Subcutaneous abdominal adipose tissue (tissue), 5 donors: ENCODE results near the gene PTCHD4.
A peak's percentile ranks its signal among the peaks of the same experiment; 100 is the strongest.

Source experiments
- H3K27ac ChIP-seq: one replicate; pipeline ENCODE4 v1.7.0; 2013; ENCODE audit warnings: low read depth, mild to moderate bottlenecking, inconsistent platforms, low read length, moderate library complexity
- H3K27me3 ChIP-seq, 5 donors: one replicate each; pipeline ENCODE4 v1.7.0; 2013; ENCODE audit warnings: low read length in 5 of 5, inconsistent platforms in 1 of 5; ENCODE audit not compliant: control insufficient read depth in 5 of 5, insufficient read depth in 4 of 5
- H3K36me3 ChIP-seq, 5 donors: one replicate each; pipeline ENCODE4 v1.7.0; 2013; ENCODE audit warnings: low read length in 5 of 5; ENCODE audit not compliant: control insufficient read depth in 5 of 5, insufficient read depth in 5 of 5
- H3K4me1 ChIP-seq, 5 donors: one replicate each; pipeline ENCODE4 v1.7.0; 2013; ENCODE audit warnings: low read length in 5 of 5, mild to moderate bottlenecking in 3 of 5, moderate library complexity in 1 of 5; ENCODE audit not compliant: control insufficient read depth in 5 of 5, insufficient read depth in 5 of 5
- H3K4me3 ChIP-seq, 5 donors: one replicate each; pipeline ENCODE4 v1.7.0; 2013; ENCODE audit warnings: low read length in 5 of 5, low read depth in 1 of 5
- H3K9ac ChIP-seq, 5 donors: one replicate each; pipeline ENCODE4 v1.7.0; 2013; ENCODE audit warnings: low read length in 5 of 5, mild to moderate bottlenecking in 4 of 5, moderate library complexity in 3 of 5
- H3K9me3 ChIP-seq, 5 donors: one replicate each; pipeline ENCODE4 v1.7.0; 2013; ENCODE audit warnings: low read length in 5 of 5; ENCODE audit not compliant: control insufficient read depth in 5 of 5
- donor health status: healthy.
- donor health status: healthy.
- donor health status: healthy.
- donor health status: healthy.
- donor health status: healthy.

Gene PTCHD4

DNA sequence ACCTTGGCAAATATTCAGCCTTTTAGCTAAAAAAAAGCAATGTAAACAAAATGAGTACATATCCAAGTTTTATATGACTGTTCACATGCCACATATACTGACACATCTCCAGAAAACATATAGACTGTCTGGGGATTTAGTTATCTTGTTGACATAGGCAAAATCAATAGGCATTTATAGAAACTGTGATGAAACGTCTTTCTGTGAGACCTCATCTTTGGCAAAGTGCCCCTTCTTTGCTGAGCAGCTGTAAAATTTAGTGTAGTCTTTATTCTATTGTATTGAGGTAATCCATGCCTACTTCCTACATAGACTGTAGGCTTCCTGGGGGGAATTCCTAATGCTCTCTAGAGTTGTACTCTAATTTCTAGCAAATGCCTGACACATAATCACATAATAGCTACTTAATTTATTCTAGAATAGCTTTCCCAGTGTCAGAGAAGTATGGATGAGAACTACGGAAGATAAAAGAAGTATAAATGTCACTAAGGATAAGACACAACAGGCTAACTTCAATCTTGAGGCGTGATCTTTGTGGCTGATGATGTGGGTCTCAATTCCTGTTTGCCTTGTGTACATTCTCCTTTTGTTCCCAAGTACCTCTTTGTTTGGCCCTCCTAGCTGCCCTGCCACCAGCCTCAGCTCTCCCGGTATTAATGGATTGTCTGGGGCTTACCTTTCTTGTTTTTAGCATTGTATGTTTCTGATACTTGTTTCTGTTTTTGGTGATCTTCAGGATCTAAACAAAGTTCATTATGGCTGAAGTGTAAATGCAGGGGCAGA, 30.6 kb downstream of the PTCHD4 start:
- no peaks in the 10 kb centered on the region for H3K36me3 ChIP-seq
- H3K4me1 ChIP-seq, result peaks cover 0 to 12% (median 0%) of the 10 kb centered on the region in 5 donors
- peaks cover 0 to 3% (median 0%) of the 10 kb centered on the region in 5 donors for H3K9me3 ChIP-seq
- H3K9ac ChIP-seq, result no peak overlapping the region
- no peak overlapping the region for H3K4me3 ChIP-seq
- no peaks in the 10 kb centered on the region for H3K27me3 ChIP-seq
- no peak overlapping the region for H3K27ac ChIP-seq

DNA sequence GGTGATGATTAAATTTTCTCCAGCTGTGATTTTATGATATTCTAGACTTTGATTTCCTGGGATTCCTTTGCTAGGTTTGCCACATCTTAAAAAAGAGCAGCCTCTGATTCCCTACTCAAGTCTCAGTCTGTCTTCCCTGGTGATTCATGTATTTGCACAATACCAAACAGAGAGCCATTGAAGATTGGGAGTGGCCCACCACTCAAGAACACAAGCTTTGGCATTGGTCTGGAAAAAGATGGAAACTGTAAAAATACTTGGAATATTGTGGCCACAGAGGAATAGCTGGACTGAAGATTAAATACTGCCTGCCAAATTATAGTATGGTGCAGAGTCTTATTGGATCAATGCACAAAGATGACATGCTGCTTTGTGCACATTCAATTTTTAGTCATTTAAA, 32.9 kb downstream of the PTCHD4 start:
- no peaks in the 10 kb centered on the region for H3K27me3 ChIP-seq
- H3K9ac ChIP-seq, result no peak overlapping the region
- peaks cover 0 to 3% (median 0%) of the 10 kb centered on the region in 5 donors for H3K9me3 ChIP-seq
- H3K27ac ChIP-seq, result no peak overlapping the region
- peaks cover 3 to 16% (median 15%) of the 10 kb centered on the region in 5 donors for H3K4me1 ChIP-seq
- no peaks in the 10 kb centered on the region for H3K36me3 ChIP-seq
- no peak overlapping the region for H3K4me3 ChIP-seq

DNA sequence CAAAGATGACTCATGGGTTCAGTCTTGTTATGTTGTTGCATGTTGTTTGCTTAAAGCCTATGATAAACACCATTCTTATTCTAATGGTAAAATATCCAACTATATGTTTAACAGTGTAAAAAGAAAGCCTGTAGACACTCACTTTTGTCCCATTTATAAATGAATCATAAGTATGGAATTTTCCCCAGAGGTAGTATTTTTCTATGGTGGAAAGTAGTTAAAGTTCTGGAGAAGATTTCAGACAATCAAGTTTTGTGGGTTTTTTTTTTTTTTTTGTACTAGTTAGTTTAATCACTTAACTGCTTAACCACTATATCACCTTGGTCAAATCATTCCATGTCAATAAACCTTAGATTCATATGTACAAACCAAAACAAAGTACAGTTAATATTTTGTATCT, 35.8 kb downstream of the PTCHD4 start:
- Histone ChIP-seq H3K36me3 (no peaks in the 10 kb centered on the region), H3K27me3 (no peaks in the 10 kb centered on the region), H3K9me3 (peaks cover 0 to 3% (median 0%) of the 10 kb centered on the region in 5 donors), H3K9ac (no peak overlapping the region), H3K4me3 (no peak overlapping the region), H3K4me1 (peaks cover 3 to 16% (median 14%) of the 10 kb centered on the region in 5 donors), H3K27ac (no peak overlapping the region)

DNA sequence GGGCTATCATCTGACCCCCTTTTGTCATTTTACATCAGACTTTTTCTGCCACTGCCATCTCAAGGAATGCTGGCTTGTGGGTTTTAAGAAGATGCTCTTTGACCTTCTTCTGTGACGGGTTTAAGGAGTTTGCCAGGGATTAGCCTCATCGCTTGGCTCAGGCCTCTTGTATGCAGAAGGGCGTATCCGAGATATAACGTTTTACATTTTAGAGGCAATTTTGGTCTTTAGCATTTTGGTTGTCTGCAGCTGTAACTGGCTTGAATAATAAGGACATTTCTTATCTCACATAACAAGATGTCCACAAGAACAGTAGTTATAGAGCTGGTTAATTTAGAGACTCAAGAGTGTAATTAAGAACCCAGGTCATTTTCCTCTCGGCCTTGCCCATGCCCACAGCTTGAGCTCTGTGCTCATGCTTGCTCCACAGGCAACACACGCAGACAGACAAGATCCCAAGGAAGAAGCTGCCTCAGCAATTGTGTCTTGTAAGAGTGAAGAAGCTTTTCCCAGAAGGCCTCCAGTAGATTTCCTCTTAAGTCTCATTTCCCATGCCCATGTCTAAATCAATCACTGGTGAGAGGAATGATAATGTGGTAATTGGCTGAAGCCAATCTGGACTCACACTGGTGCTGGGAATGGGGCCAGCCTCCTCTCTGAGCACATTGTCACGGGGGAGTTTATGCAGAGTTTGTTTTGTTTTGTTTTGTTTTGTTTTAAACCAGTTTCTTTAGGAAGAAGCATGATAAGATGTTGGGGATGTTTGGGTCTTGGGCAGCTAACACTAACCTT, 36.8 kb downstream of the PTCHD4 start:
- peak overlapping the region in 2 of 5 donors; percentile 11 to 15 for H3K4me3 ChIP-seq
- peak overlapping the region in 2 of 5 donors; percentile 13 to 63 for H3K9ac ChIP-seq
- no peaks in the 10 kb centered on the region for H3K36me3 ChIP-seq
- peak overlapping the region; percentile 91 for H3K27ac ChIP-seq
- H3K9me3 ChIP-seq, result peaks cover 0 to 3% (median 0%) of the 10 kb centered on the region in 5 donors
- H3K4me1 ChIP-seq, result peaks cover 3 to 20% (median 17%) of the 10 kb centered on the region in 5 donors
- peaks cover 0 to 6% (median 4%) of the 10 kb centered on the region in 5 donors for H3K27me3 ChIP-seq

DNA sequence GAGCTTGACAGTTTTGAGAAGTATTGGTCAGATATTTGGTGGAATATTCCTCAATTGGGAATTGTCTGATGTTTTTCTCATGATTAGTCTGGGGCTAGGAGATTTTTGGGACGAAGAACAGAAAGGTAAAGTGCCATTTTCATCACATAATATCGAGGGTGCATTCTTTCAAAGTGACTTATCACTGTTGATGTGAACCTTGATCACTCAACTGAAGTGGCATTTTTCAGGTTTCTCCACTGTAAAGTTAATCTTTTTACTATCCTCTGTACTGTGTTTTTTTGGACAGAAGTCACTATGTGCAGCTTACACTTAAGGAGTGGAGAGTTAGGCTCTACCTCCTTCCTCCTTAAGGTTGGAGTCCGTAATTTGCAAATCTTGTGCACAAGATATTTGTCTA, 39.2 kb downstream of the PTCHD4 start:
- Histone ChIP-seq H3K27me3 (peaks cover 0 to 8% (median 5%) of the 10 kb centered on the region in 5 donors), H3K27ac (no peak overlapping the region), H3K4me3 (no peak overlapping the region), H3K36me3 (no peaks in the 10 kb centered on the region), H3K4me1 (peaks cover 5 to 30% (median 26%) of the 10 kb centered on the region in 5 donors), H3K9ac (no peak overlapping the region), H3K9me3 (no peaks in the 10 kb centered on the region)

DNA sequence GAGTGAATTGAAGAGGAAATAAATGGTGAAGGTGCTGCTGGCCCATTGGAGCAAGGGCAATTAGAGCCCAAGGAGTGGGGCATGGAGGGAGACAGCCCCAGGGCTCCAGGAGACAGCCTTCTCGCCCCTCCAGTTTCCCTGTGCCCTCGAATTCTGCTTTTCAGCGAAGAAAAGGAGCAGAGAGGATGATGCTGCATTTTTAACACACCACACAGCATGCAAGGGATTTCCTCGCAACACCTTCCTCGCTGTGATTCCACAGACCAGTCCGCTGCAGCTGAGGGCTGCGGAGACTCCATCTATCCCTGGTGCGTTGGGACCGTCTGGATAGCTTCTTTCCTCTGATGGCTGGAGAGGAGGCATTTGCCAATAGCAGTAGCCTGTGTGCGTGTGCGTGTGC, 41.7 kb downstream of the PTCHD4 start:
- Histone ChIP-seq H3K4me1 (peaks cover 2 to 26% (median 23%) of the 10 kb centered on the region in 5 donors), H3K4me3 (peak overlapping the region in 4 of 5 donors; percentile 23 to 64 (median 47)), H3K9ac (no peak overlapping the region), H3K36me3 (no peaks in the 10 kb centered on the region), H3K27me3 (peaks cover 0 to 8% (median 5%) of the 10 kb centered on the region in 5 donors), H3K27ac (no peak overlapping the region), H3K9me3 (no peaks in the 10 kb centered on the region)

DNA sequence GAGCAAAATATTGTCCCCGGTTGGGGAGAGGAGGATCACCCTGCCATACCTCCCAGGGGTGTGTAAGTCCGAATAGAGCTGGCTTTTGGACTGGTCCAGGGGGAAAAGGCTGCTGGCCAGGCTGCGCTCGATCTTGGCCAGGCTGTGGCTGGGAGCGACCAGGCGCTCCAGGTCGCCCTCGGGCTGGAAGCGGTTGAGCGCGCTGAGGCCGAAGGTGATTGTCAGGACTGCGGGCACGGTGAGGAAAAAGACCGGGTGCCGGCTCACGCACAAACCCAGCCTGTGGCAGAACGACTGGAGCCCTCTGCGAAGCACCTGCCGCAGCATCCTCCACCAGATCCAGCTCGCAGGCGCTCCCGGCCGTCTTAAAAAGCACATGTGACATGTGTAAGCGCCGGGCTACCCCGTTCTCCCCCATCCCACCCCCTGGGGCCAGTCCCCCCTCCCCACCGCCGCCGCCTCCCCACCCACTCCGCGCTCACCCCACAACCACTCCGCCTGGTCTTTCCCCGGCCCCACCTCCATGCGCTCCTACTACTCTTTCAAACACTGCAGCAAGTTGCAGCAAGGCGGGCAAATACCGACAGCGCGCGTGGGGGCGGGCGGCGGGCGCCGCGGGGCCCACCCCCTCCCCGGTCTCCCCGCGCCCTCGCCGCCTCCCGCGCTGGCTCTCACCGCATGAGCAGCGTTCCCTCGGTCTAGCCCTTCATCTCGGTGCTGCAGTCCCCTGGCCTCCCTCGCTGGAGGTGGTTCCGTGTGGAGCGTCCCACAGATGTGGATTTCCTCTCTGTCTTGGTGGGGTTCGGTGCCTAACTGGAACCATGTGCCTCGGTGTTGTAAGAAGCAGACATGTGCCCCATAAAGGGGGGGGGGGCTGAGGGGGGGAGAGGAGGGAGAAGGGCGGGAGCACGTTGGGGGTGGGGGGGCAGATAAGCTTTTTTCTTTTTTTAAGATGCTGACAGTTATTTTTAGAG, 42.4 kb downstream of the PTCHD4 start:
- H3K4me3 ChIP-seq, result peak overlapping the region; percentile 45 to 72 (median 58)
- no peak overlapping the region for H3K9ac ChIP-seq

DNA sequence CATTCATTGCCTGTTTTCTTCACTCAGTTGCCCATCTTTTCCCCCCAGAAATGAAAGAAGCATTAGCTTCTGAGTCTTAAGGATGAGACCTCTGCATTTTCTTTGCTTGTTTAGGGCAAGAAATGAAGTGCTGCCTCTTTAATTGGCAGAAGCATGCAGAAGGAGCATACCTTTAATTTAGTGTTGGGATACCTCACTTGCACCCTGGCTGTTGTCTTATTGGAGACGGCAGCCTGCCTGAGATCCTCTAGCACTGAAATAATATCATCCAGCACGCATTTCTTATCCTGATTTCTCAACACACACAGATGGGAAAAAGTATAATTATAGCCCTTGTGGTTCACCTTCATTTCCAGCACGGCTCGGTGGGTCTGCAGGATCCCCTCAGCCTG, 43.1 kb downstream of the PTCHD4 start:
- Histone ChIP-seq H3K4me1 (peaks cover 1 to 16% (median 13%) of the 10 kb centered on the region in 5 donors), H3K36me3 (no peaks in the 10 kb centered on the region), H3K9me3 (no peaks in the 10 kb centered on the region), H3K4me3 (peak overlapping the region in 4 of 5 donors; percentile 45 to 72 (median 53)), H3K9ac (no peak overlapping the region), H3K27ac (no peak overlapping the region), H3K27me3 (peaks cover 0 to 8% (median 5%) of the 10 kb centered on the region in 5 donors)

More for the DNA sequence above, 42.4 kb downstream of the PTCHD4 start:
- peaks cover 0 to 8% (median 5%) of the 10 kb centered on the region in 5 donors for H3K27me3 ChIP-seq
- no peak overlapping the region for H3K27ac ChIP-seq
- H3K9me3 ChIP-seq, result no peaks in the 10 kb centered on the region
- H3K4me1 ChIP-seq, result peaks cover 1 to 19% (median 16%) of the 10 kb centered on the region in 5 donors
- no peaks in the 10 kb centered on the region for H3K36me3 ChIP-seq

DNA sequence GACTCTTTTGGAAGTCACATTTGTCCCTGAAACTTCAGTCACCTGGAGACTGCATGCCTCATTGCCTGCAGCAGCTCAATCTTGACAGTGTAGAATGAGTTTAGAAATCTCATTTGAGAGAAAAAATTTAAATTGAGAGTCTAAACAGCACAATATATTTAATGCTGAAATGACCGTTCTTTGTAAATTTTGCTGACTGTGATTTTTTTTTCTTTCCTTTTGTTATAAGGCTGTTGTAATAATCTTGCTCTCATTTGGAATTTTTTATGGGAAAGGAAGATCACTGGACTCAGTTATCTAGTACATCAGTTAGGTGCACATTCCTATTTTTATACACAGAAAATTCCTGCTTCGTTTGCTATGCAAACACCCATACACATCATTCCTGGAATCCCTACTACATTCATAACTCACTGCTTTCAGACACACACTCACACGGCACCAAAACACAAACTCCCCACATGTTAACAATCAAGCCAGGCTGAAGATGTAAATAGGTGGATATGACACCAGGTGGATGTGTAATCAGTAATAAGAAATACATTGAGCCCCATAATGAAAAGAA, 43.8 kb downstream of the PTCHD4 start:
- Histone ChIP-seq H3K9me3 (no peaks in the 10 kb centered on the region), H3K4me1 (peaks cover 1 to 16% (median 13%) of the 10 kb centered on the region in 5 donors), H3K27ac (no peak overlapping the region), H3K4me3 (no peak overlapping the region), H3K36me3 (no peaks in the 10 kb centered on the region), H3K27me3 (peaks cover 0 to 8% (median 5%) of the 10 kb centered on the region in 5 donors), H3K9ac (no peak overlapping the region)
